ENCODE measurements around the gene CPNE6. TPM values are rescaled to one million over a fixed set of nuclear protein-coding genes. Genes with fewer than 3 reads are reported as not detected.

The CPNE6 gene
- total and polyA plus RNA-seq, 2 of the 13 experiments (the other 11 are each of a cell fraction or from before 2014, with no cell fraction given), result not detected

DNA sequence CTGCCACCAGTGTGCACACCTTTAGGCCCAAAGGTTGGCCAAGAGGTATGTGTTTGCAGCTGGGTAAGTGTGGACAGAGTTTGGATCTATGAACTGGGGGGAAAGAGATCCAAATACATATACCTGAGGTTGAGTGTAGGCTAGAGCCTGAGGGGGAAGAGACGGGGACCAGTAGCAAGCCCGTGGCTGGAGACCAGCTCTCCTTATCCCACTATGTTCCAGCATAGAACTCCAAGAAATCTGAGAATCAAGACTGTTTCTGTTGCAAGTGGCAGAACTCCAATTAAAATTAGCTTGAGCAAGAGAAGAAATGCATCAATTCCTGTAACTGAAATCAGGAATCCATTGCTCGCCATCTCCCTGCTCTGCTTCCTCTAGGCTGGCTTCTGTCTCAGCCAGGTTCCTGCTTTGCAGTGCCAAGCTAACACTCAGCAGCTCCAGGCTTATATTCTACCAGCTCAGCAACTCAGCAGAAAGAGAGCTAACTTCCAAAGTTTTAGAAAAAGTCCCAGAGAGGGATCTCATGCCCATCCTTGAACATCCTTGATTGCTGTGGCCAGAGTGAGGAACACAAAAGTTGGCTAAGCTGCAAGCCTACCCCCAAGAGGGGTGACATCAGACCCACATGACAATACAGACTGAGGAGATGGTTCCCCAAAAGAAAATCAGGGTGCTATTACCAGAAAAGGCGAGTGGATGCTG is 21.3 kb downstream of the CPNE6 start (continued):
- TF ChIP-seq, protein P1, sequence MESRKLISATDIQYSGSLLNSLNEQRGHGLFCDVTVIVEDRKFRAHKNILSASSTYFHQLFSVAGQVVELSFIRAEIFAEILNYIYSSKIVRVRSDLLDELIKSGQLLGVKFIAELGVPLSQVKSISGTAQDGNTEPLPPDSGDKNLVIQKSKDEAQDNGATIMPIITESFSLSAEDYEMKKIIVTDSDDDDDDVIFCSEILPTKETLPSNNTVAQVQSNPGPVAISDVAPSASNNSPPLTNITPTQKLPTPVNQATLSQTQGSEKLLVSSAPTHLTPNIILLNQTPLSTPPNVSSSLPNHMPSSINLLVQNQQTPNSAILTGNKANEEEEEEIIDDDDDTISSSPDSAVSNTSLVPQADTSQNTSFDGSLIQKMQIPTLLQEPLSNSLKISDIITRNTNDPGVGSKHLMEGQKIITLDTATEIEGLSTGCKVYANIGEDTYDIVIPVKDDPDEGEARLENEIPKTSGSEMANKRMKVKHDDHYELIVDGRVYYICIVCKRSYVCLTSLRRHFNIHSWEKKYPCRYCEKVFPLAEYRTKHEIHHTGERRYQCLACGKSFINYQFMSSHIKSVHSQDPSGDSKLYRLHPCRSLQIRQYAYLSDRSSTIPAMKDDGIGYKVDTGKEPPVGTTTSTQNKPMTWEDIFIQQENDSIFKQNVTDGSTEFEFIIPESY (CRISPR knock-in tag; IDR thresholded peaks at IDR 0.05), result no peak
- TF ChIP-seq ZNF775 (CRISPR knock-in tag; IDR thresholded peaks at IDR 0.05; ENCODE audit: borderline replicate concordance), result 0 out of 2 replicates have a peak, but pooled peaks have one; percentile 65
- TF ChIP-seq, protein P2, sequence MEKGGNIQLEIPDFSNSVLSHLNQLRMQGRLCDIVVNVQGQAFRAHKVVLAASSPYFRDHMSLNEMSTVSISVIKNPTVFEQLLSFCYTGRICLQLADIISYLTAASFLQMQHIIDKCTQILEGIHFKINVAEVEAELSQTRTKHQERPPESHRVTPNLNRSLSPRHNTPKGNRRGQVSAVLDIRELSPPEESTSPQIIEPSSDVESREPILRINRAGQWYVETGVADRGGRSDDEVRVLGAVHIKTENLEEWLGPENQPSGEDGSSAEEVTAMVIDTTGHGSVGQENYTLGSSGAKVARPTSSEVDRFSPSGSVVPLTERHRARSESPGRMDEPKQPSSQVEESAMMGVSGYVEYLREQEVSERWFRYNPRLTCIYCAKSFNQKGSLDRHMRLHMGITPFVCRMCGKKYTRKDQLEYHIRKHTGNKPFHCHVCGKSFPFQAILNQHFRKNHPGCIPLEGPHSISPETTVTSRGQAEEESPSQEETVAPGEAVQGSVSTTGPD (CRISPR knock-in tag; IDR thresholded peaks at IDR 0.05), result 0 out of 2 replicates have a peak, but pooled peaks have one; percentile 57
- TF ChIP-seq, protein P3, sequence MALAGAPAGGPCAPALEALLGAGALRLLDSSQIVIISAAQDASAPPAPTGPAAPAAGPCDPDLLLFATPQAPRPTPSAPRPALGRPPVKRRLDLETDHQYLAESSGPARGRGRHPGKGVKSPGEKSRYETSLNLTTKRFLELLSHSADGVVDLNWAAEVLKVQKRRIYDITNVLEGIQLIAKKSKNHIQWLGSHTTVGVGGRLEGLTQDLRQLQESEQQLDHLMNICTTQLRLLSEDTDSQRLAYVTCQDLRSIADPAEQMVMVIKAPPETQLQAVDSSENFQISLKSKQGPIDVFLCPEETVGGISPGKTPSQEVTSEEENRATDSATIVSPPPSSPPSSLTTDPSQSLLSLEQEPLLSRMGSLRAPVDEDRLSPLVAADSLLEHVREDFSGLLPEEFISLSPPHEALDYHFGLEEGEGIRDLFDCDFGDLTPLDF (CRISPR knock-in tag; IDR thresholded peaks at IDR 0.05), result no peak
- no peak for TF ChIP-seq CBX1 (IDR thresholded peaks at IDR 0.05; ENCODE audit: low read depth)
- TF ChIP-seq ZNF180 (CRISPR knock-in tag; IDR thresholded peaks at IDR 0.05; ENCODE audit: borderline replicate concordance, low read depth), result no peak
- TF ChIP-seq, protein P4, sequence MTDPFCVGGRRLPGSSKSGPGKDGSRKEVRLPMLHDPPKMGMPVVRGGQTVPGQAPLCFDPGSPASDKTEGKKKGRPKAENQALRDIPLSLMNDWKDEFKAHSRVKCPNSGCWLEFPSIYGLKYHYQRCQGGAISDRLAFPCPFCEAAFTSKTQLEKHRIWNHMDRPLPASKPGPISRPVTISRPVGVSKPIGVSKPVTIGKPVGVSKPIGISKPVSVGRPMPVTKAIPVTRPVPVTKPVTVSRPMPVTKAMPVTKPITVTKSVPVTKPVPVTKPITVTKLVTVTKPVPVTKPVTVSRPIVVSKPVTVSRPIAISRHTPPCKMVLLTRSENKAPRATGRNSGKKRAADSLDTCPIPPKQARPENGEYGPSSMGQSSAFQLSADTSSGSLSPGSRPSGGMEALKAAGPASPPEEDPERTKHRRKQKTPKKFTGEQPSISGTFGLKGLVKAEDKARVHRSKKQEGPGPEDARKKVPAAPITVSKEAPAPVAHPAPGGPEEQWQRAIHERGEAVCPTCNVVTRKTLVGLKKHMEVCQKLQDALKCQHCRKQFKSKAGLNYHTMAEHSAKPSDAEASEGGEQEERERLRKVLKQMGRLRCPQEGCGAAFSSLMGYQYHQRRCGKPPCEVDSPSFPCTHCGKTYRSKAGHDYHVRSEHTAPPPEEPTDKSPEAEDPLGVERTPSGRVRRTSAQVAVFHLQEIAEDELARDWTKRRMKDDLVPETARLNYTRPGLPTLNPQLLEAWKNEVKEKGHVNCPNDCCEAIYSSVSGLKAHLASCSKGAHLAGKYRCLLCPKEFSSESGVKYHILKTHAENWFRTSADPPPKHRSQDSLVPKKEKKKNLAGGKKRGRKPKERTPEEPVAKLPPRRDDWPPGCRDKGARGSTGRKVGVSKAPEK (CRISPR knock-in tag; IDR thresholded peaks at IDR 0.05; ENCODE audit: borderline replicate concordance), result no peak
- TF ChIP-seq ZNF430 (CRISPR knock-in tag; IDR thresholded peaks at IDR 0.05), result no peak
- TF ChIP-seq, protein P5, sequence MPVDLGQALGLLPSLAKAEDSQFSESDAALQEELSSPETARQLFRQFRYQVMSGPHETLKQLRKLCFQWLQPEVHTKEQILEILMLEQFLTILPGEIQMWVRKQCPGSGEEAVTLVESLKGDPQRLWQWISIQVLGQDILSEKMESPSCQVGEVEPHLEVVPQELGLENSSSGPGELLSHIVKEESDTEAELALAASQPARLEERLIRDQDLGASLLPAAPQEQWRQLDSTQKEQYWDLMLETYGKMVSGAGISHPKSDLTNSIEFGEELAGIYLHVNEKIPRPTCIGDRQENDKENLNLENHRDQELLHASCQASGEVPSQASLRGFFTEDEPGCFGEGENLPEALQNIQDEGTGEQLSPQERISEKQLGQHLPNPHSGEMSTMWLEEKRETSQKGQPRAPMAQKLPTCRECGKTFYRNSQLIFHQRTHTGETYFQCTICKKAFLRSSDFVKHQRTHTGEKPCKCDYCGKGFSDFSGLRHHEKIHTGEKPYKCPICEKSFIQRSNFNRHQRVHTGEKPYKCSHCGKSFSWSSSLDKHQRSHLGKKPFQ (CRISPR knock-in tag; IDR thresholded peaks at IDR 0.05; ENCODE audit: insufficient replicate concordance), result no peak
- TF ChIP-seq ZNF383 (CRISPR knock-in tag; IDR thresholded peaks at IDR 0.05; ENCODE audit: borderline replicate concordance), result no peak
- TF ChIP-seq, protein P6, sequence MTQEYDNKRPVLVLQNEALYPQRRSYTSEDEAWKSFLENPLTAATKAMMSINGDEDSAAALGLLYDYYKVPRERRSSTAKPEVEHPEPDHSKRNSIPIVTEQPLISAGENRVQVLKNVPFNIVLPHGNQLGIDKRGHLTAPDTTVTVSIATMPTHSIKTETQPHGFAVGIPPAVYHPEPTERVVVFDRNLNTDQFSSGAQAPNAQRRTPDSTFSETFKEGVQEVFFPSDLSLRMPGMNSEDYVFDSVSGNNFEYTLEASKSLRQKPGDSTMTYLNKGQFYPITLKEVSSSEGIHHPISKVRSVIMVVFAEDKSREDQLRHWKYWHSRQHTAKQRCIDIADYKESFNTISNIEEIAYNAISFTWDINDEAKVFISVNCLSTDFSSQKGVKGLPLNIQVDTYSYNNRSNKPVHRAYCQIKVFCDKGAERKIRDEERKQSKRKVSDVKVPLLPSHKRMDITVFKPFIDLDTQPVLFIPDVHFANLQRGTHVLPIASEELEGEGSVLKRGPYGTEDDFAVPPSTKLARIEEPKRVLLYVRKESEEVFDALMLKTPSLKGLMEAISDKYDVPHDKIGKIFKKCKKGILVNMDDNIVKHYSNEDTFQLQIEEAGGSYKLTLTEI (CRISPR knock-in tag; conservative IDR thresholded peaks at IDR 0.05), result no peak
- no peak for TF ChIP-seq ZNF235 (CRISPR knock-in tag; IDR thresholded peaks at IDR 0.05; ENCODE audit: borderline replicate concordance)

All from HepG2 (cell line).